Measurements from ENCODE around the gene BCL2L11.

BCL2L11 gene

DNA sequence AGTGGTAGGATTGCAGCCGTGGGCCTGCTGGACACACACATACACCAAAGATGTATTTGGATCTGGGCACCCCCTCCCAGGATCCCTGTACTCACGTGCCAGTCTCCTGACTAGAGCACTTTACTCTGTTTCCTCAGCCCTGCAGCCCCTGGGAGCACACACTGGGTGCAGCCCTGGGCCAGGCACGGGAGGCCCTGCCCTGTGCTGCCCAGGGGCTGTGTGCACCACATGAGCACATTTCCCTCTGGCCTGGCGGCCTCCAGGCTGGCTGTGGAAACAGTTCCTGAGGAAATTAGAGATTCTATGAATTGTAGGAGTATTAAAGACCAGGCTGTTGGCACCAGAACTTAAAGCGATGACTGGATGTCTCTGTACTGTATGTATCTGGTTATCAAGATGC, 45.4 kb downstream of the BCL2L11 start:
- Histone ChIP-seq H3K36me3 (ENCODE audit: control insufficient read depth in 5 of 5, insufficient read depth in 5 of 5, low read length in 5 of 5) (peaks cover 2 to 24% (median 5%) of the 10 kb centered on the region in 5 donors), H3K27ac (ENCODE audit: low read depth, low read length) (no peak overlapping the region), H3K9ac (ENCODE audit: low read length in 5 of 5) (no peak overlapping the region), H3K9me3 (ENCODE audit: control insufficient read depth in 5 of 5, low read length in 5 of 5) (no peaks in the 10 kb centered on the region), H3K4me3 (ENCODE audit: low read depth in 1 of 5, low read length in 5 of 5) (no peak overlapping the region), H3K4me1 (ENCODE audit: control insufficient read depth in 5 of 5, insufficient read depth in 5 of 5, low read length in 5 of 5) (peaks cover 3 to 38% (median 29%) of the 10 kb centered on the region in 5 donors), H3K27me3 (ENCODE audit: control insufficient read depth in 5 of 5, insufficient read depth in 4 of 5, low read length in 5 of 5) (no peaks in the 10 kb centered on the region)

DNA sequence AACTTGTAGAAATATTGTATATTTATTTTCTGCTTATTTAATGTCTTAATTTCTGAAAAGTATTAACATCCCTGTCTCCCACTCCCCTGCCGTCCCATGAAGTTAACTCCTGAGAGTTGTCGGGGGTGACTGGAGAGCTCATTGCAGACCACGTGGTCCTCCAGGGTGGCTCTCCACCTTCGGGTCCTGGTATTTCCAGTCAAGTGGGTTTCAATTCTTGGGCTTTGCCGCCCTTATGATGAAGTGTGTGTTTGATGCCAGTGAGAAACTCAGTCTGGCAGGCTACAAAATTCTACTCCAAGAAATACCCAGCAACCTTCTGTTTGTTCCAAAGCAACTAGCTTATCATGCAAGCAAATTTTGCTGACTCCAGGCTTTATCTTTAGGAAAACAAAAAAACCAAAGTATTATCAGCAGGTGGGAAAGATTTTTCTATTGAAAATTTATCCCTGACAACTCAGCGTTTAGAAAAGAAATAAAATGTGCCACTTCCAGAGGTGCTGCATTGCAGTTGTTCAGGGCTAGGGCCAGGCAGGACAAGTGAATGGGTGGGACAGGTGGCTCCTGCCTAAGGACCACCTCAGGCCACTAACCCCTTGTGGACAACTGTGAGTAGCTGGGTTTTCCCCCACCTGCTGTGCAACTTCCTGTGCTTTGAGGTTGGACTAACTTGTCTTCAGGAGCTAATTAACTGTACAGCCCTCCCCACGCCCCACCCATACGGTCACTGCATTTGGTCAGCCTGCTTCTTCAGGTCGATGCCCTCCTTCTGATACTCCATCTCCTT, 46.6 kb downstream of the BCL2L11 start:
- no peak overlapping the region for H3K9ac ChIP-seq (ENCODE audit: low read length in 5 of 5)

DNA sequence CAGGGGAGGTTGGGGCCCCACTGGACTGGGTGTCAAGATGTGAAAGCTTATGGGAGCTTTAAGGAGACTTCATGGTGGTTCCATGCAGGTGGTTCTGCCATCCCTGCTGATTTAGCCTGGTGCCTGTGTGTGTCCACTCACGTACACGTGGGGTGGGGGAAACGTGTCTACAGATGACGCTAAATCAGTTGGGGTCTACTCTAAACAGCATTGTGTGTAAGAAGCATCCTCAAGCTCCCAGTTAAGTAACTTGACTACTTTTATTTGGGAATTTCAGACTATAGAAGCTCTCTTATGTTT, 47.1 kb downstream of the BCL2L11 start:
- no peak overlapping the region for H3K4me3 ChIP-seq (ENCODE audit: low read depth in 1 of 5, low read length in 5 of 5)
- peaks cover 3 to 22% (median 12%) of the 10 kb centered on the region in 5 donors for H3K4me1 ChIP-seq (ENCODE audit: control insufficient read depth in 5 of 5, insufficient read depth in 5 of 5, low read length in 5 of 5)
- no peaks in the 10 kb centered on the region for H3K9me3 ChIP-seq (ENCODE audit: control insufficient read depth in 5 of 5, low read length in 5 of 5)
- H3K27me3 ChIP-seq (ENCODE audit: control insufficient read depth in 5 of 5, insufficient read depth in 4 of 5, low read length in 5 of 5) = no peaks in the 10 kb centered on the region
- peaks cover 2 to 16% (median 5%) of the 10 kb centered on the region in 5 donors for H3K36me3 ChIP-seq (ENCODE audit: control insufficient read depth in 5 of 5, insufficient read depth in 5 of 5, low read length in 5 of 5)
- no peak overlapping the region for H3K27ac ChIP-seq (ENCODE audit: low read depth, low read length)
- no peak overlapping the region for H3K9ac ChIP-seq (ENCODE audit: low read length in 5 of 5)

More for the DNA sequence above, 46.6 kb downstream of the BCL2L11 start:
- H3K27ac ChIP-seq (ENCODE audit: low read depth, low read length) = no peak overlapping the region
- peaks cover 3 to 27% (median 17%) of the 10 kb centered on the region in 5 donors for H3K4me1 ChIP-seq (ENCODE audit: control insufficient read depth in 5 of 5, insufficient read depth in 5 of 5, low read length in 5 of 5)
- H3K27me3 ChIP-seq (ENCODE audit: control insufficient read depth in 5 of 5, insufficient read depth in 4 of 5, low read length in 5 of 5) = no peaks in the 10 kb centered on the region
- peaks cover 2 to 16% (median 5%) of the 10 kb centered on the region in 5 donors for H3K36me3 ChIP-seq (ENCODE audit: control insufficient read depth in 5 of 5, insufficient read depth in 5 of 5, low read length in 5 of 5)
- H3K9me3 ChIP-seq (ENCODE audit: control insufficient read depth in 5 of 5, low read length in 5 of 5) = no peaks in the 10 kb centered on the region
- no peak overlapping the region for H3K4me3 ChIP-seq (ENCODE audit: low read depth in 1 of 5, low read length in 5 of 5)

DNA sequence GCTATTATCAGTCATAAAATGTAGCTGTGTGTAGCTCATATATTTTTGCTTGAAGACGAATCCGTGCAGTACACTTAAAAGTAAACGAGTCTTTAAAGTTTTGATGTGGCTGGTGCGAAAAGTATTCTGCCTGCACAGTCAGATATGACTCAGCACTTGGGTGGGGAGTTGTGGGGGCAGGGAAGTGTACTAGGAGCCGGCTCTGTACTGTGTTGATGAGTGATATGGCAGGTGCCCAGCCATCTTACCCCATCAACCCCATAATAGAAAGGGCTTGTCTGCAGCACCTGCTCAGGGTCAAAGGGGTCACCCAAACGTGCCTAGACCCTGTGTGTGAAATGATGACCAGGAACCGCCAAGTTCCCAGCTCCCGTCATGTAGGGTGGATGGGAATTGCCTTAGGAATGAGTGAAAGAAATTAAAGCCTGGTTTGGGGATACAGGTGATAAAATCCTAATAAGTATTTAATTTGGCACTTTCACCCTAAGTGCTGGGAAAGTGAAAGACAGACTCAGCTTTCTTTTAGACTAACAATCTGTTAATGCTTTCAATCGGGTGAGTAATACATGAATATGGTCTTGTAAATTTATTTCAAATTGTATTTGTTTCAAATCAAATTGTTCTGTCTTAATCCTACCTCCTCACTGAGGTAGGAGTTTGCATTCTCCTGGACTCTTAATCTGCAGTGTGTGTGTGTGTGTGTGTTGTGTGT, 48.0 kb downstream of the BCL2L11 start:
- Histone ChIP-seq H3K36me3 (ENCODE audit: control insufficient read depth in 5 of 5, insufficient read depth in 5 of 5, low read length in 5 of 5) (peaks cover 2 to 16% (median 5%) of the 10 kb centered on the region in 5 donors), H3K4me1 (ENCODE audit: control insufficient read depth in 5 of 5, insufficient read depth in 5 of 5, low read length in 5 of 5) (peaks cover 5 to 20% (median 12%) of the 10 kb centered on the region in 5 donors), H3K4me3 (ENCODE audit: low read depth in 1 of 5, low read length in 5 of 5) (no peak overlapping the region), H3K9ac (ENCODE audit: low read length in 5 of 5) (no peak overlapping the region), H3K27me3 (ENCODE audit: control insufficient read depth in 5 of 5, insufficient read depth in 4 of 5, low read length in 5 of 5) (no peaks in the 10 kb centered on the region), H3K27ac (ENCODE audit: low read depth, low read length) (no peak overlapping the region), H3K9me3 (ENCODE audit: control insufficient read depth in 5 of 5, low read length in 5 of 5) (no peaks in the 10 kb centered on the region)

DNA sequence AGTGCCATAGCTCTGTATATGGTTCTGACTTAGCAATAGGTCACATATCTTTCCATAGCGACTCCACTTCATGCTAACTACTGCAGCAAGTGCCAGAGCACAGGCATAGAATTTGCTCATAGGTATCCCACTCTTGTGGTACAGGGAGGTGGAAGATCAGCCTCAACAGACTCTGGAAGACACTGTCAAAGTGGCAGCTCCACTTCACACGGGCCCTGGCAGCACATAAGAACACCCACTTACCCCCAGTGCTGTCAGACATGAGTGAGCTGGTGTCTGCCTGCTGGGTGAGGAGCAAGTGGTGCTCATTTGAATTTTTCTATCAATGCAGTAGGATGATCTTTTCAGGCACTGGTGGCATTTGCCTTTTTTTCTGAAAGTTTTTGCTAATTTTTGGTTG, 48.6 kb downstream of the BCL2L11 start:
- Histone ChIP-seq H3K9me3 (ENCODE audit: control insufficient read depth in 5 of 5, low read length in 5 of 5) (no peaks in the 10 kb centered on the region), H3K27me3 (ENCODE audit: control insufficient read depth in 5 of 5, insufficient read depth in 4 of 5, low read length in 5 of 5) (no peaks in the 10 kb centered on the region)

DNA sequence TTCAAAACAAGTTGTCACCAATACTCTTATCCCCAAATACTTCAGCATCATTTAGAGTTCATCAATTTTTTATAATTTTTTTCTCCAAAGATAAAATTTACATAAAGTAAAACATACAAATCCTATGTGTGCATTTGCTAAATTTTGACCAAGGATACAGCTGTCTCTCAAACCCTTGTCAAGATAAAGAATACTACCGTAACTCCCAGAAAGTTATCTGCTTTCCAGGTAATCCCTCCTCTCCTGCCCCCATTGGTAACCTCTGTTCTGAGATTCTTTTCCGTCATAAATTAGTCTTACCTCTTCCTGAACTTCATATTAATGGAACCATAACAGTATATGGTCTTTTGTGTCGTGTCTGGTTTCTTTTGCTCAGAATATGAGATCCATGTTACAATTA, 49.2 kb downstream of the BCL2L11 start:
- Histone ChIP-seq H3K4me3 (ENCODE audit: low read depth in 1 of 5, low read length in 5 of 5) (no peak overlapping the region), H3K9ac (ENCODE audit: low read length in 5 of 5) (no peak overlapping the region), H3K4me1 (ENCODE audit: control insufficient read depth in 5 of 5, insufficient read depth in 5 of 5, low read length in 5 of 5) (peaks cover 5 to 15% (median 6%) of the 10 kb centered on the region in 5 donors), H3K9me3 (ENCODE audit: control insufficient read depth in 5 of 5, low read length in 5 of 5) (no peaks in the 10 kb centered on the region), H3K36me3 (ENCODE audit: control insufficient read depth in 5 of 5, insufficient read depth in 5 of 5, low read length in 5 of 5) (peaks cover 2 to 10% (median 5%) of the 10 kb centered on the region in 5 donors), H3K27ac (ENCODE audit: low read depth, low read length) (no peak overlapping the region), H3K27me3 (ENCODE audit: control insufficient read depth in 5 of 5, insufficient read depth in 4 of 5, low read length in 5 of 5) (no peaks in the 10 kb centered on the region)

More for the DNA sequence above, 48.6 kb downstream of the BCL2L11 start:
- Histone ChIP-seq H3K27ac (ENCODE audit: low read depth, low read length) (no peak overlapping the region), H3K4me3 (ENCODE audit: low read depth in 1 of 5, low read length in 5 of 5) (no peak overlapping the region), H3K9ac (ENCODE audit: low read length in 5 of 5) (no peak overlapping the region), H3K36me3 (ENCODE audit: control insufficient read depth in 5 of 5, insufficient read depth in 5 of 5, low read length in 5 of 5) (peaks cover 2 to 12% (median 5%) of the 10 kb centered on the region in 5 donors), H3K4me1 (ENCODE audit: control insufficient read depth in 5 of 5, insufficient read depth in 5 of 5, low read length in 5 of 5) (peaks cover 5 to 20% (median 12%) of the 10 kb centered on the region in 5 donors)

DNA sequence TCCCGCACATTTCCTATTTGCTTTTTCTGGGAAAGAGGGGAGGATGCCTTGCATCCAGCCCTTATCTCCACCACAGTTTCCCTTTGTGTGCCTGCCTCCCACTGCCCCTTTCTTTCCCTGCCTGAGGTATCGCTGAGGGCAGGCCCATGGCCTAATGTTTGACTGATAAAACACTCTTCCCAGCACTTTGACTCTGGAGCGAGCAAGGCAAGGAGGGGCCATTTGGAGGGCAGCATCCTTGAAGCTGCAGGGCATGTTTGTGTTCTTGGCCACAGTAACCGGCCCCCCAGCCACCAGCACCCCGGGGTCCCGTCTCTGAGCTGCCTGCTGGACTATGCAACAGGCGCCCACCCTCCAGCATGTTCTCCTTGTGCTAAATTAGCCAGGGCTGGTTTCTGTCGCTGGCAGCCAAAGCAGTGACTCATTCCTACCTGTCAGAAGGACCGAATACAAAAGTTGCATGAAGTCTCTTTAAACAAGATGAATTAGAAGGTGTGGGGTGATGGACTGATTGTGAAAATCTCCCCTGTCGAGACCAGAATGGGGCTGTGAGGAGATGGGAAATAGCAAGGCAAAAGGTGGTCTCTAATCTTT, 50.7 kb downstream of the BCL2L11 start:
- Histone ChIP-seq H3K9me3 (ENCODE audit: control insufficient read depth in 5 of 5, low read length in 5 of 5) (no peaks in the 10 kb centered on the region), H3K27me3 (ENCODE audit: control insufficient read depth in 5 of 5, insufficient read depth in 4 of 5, low read length in 5 of 5) (no peaks in the 10 kb centered on the region), H3K4me3 (ENCODE audit: low read depth in 1 of 5, low read length in 5 of 5) (no peak overlapping the region), H3K4me1 (ENCODE audit: control insufficient read depth in 5 of 5, insufficient read depth in 5 of 5, low read length in 5 of 5) (peaks cover 0 to 8% (median 0%) of the 10 kb centered on the region in 5 donors), H3K36me3 (ENCODE audit: control insufficient read depth in 5 of 5, insufficient read depth in 5 of 5, low read length in 5 of 5) (peaks cover 0 to 2% (median 0%) of the 10 kb centered on the region in 5 donors), H3K9ac (ENCODE audit: low read length in 5 of 5) (no peak overlapping the region), H3K27ac (ENCODE audit: low read depth, low read length) (no peak overlapping the region)

DNA sequence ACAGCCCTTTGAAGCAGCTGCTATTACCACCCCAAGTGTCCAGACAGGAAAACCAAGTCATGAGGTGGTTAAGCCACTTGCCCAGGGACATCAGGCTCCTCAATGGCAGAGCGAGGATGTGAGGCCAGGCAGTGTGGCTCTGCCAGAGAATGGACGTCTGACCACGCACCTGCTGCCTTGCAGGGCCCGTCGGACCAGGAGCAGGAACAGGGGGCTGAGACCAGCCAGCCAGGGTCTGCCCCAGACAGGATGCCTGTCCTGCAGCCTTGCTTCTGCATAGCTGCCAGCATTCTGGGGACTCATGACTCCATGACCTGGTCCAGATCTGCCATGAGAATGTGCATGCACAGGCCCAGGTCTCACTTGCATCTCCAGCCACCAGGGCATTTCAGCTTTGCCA, 52.0 kb downstream of the BCL2L11 start:
- H3K27me3 ChIP-seq (ENCODE audit: control insufficient read depth in 5 of 5, insufficient read depth in 4 of 5, low read length in 5 of 5) = no peaks in the 10 kb centered on the region
- H3K27ac ChIP-seq (ENCODE audit: low read depth, low read length) = no peak overlapping the region
- no peak overlapping the region for H3K9ac ChIP-seq (ENCODE audit: low read length in 5 of 5)
- no peak overlapping the region for H3K4me3 ChIP-seq (ENCODE audit: low read depth in 1 of 5, low read length in 5 of 5)
- H3K4me1 ChIP-seq (ENCODE audit: control insufficient read depth in 5 of 5, insufficient read depth in 5 of 5, low read length in 5 of 5) = peaks cover 0 to 12% (median 2%) of the 10 kb centered on the region in 5 donors
- no peaks in the 10 kb centered on the region for H3K9me3 ChIP-seq (ENCODE audit: control insufficient read depth in 5 of 5, low read length in 5 of 5)
- peaks cover 0 to 2% (median 0%) of the 10 kb centered on the region in 5 donors for H3K36me3 ChIP-seq (ENCODE audit: control insufficient read depth in 5 of 5, insufficient read depth in 5 of 5, low read length in 5 of 5)

DNA sequence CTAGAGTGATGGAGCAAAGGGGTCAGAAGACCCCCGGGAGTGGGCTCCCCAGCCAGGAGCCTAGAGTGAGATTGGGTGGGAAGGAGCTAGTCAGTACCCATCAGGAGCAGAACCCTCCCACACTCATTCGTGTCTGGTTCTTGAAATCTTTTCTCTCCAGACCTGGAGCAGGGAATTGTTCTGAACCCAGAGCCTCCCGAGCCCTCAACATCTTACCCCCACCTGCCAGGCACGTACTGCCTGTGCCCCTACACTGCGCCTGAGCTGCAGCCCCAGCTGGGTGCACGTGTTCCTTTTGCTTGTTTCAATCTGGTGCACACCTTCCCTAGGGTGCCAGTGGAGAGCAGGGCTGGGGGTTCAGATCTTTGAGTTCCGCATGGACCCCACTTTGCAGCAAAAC, 52.6 kb downstream of the BCL2L11 start:
- Histone ChIP-seq H3K4me1 (ENCODE audit: control insufficient read depth in 5 of 5, insufficient read depth in 5 of 5, low read length in 5 of 5) (peaks cover under 1 to 14% (median 3%) of the 10 kb centered on the region in 5 donors), H3K27me3 (ENCODE audit: control insufficient read depth in 5 of 5, insufficient read depth in 4 of 5, low read length in 5 of 5) (no peaks in the 10 kb centered on the region), H3K36me3 (ENCODE audit: control insufficient read depth in 5 of 5, insufficient read depth in 5 of 5, low read length in 5 of 5) (no peaks in the 10 kb centered on the region), H3K4me3 (ENCODE audit: low read depth in 1 of 5, low read length in 5 of 5) (no peak overlapping the region), H3K9me3 (ENCODE audit: control insufficient read depth in 5 of 5, low read length in 5 of 5) (no peaks in the 10 kb centered on the region), H3K9ac (ENCODE audit: low read length in 5 of 5) (no peak overlapping the region), H3K27ac (ENCODE audit: low read depth, low read length) (no peak overlapping the region)

DNA sequence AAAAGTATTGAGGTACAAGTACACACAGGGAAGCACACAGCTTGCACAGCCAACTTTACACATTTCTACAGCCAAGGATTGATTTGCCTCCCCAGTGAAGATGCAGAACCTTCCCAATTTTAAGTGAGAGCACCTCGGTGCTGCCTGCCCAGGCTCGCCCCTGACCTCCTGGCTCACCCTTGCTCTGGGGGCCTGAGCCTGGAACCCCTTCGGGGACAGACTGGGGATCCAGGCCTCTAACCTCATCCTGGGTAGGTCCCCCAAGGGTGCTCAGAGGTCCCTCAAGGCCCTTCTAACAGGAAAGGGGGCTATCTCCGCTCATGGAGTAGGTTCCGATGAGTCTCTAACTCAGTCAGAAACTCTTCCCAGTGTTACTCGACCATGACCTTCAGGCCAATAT, 53.1 kb downstream of the BCL2L11 start:
- H3K9me3 ChIP-seq (ENCODE audit: control insufficient read depth in 5 of 5, low read length in 5 of 5) = no peaks in the 10 kb centered on the region
- no peak overlapping the region for H3K27ac ChIP-seq (ENCODE audit: low read depth, low read length)
- H3K36me3 ChIP-seq (ENCODE audit: control insufficient read depth in 5 of 5, insufficient read depth in 5 of 5, low read length in 5 of 5) = no peaks in the 10 kb centered on the region
- H3K27me3 ChIP-seq (ENCODE audit: control insufficient read depth in 5 of 5, insufficient read depth in 4 of 5, low read length in 5 of 5) = no peaks in the 10 kb centered on the region
- no peak overlapping the region for H3K9ac ChIP-seq (ENCODE audit: low read length in 5 of 5)
- no peak overlapping the region for H3K4me3 ChIP-seq (ENCODE audit: low read depth in 1 of 5, low read length in 5 of 5)
- H3K4me1 ChIP-seq (ENCODE audit: control insufficient read depth in 5 of 5, insufficient read depth in 5 of 5, low read length in 5 of 5) = peaks cover 5 to 14% (median 6%) of the 10 kb centered on the region in 5 donors
